GM18907 (cell line): Measurements from ENCODE around the gene XPR1.
A peak's percentile ranks its signal among the peaks of the same experiment; 100 is the strongest.

Source experiments
- ATAC-seq: cut with Tn5 transposase; IDR thresholded peaks from one replicate; pipeline ENCODE4 v1.9.1; 2021; ENCODE audit warnings: mild to moderate bottlenecking, moderate library complexity; ENCODE audit not compliant: unreplicated experiment

The XPR1 gene

GRCh38 chr1:180925471-180926051, 293.7 kb downstream of the XPR1 start:
- ATAC-seq = no peak

- peak; percentile 68 for ATAC-seq
Observed at GRCh38 chr1:180926164-180926981, 294.6 kb downstream of the XPR1 start.

- no peak for ATAC-seq
Observed at GRCh38 chr1:180927348-180927747, 295.5 kb downstream of the XPR1 start.

GRCh38 chr1:180927841-180928240, 296.0 kb downstream of the XPR1 start:
- ATAC-seq = no peak

- no peak for ATAC-seq
Observed at GRCh38 chr1:180928331-180929230, 296.8 kb downstream of the XPR1 start.

- no peak for ATAC-seq
Observed at GRCh38 chr1:180929389-180929788, 297.6 kb downstream of the XPR1 start.

GRCh38 chr1:180930687-180931086, 298.9 kb downstream of the XPR1 start:
- no peak for ATAC-seq

- ATAC-seq = no peak
Observed at GRCh38 chr1:180931529-180931928, 299.7 kb downstream of the XPR1 start.

- no peak for ATAC-seq
Observed at GRCh38 chr1:180932378-180932777, 300.6 kb downstream of the XPR1 start.

- no peak for ATAC-seq
Observed at GRCh38 chr1:180933141-180933540, 301.3 kb downstream of the XPR1 start.

GRCh38 chr1:180934563-180934962, 302.7 kb downstream of the XPR1 start:
- ATAC-seq = no peak

- peak; percentile 53 for ATAC-seq
Observed at GRCh38 chr1:180935326-180936109, 303.7 kb downstream of the XPR1 start.

- no peak for ATAC-seq
Observed at GRCh38 chr1:180936110-180937011, 304.5 kb downstream of the XPR1 start.

- ATAC-seq = no peak
Observed at GRCh38 chr1:180937012-180937372, 305.2 kb downstream of the XPR1 start.

GRCh38 chr1:180937624-180938225, 305.9 kb downstream of the XPR1 start:
- ATAC-seq = no peak

- no peak for ATAC-seq
Observed at GRCh38 chr1:180939073-180939710, 307.4 kb downstream of the XPR1 start.

GRCh38 chr1:180939711-180940103, 307.9 kb downstream of the XPR1 start:
- ATAC-seq = no peak
